ENCODE measurements around the gene CADM1. TPM values are rescaled to one million over a fixed set of nuclear protein-coding genes. Genes with fewer than 3 reads are reported as not detected.

CADM1 gene
- total RNA-seq, 1 experiment from 2014 or later = not detected

GRCh38 chr11:115199481-115200069 lies 304.6 kb downstream of the CADM1 start:
- no peak overlapping the region for H3K4me3 Mint-ChIP-seq (ENCODE audit: unreplicated experiment)
- no peak for TF ChIP-seq CTCF (IDR thresholded peaks at IDR 0.05; ENCODE audit: unreplicated experiment)
- peaks cover 2% of the 10 kb centered on the region for H3K9me3 Mint-ChIP-seq (ENCODE audit: unreplicated experiment)
- no peak for DNase-seq (ENCODE audit: unreplicated experiment)
- ChIA-PET POLR2A (no interaction called here), CTCF (interaction anchor here (0.5 to 1.2 kb wide), 5 partner anchors 12 to 1333 kb away, joined by 3 read pairs; no protein-coding TSS in a partner anchor)
- H3K27me3 Mint-ChIP-seq (ENCODE audit: insufficient read depth, unreplicated experiment) = no peaks in the 10 kb centered on the region
- intact Hi-C loops (cut with micrococcal nuclease) = no loop called here
- no peak overlapping the region for H3K27ac Mint-ChIP-seq (ENCODE audit: low read depth, unreplicated experiment)
- peaks cover 7% of the 10 kb centered on the region for H3K4me1 Mint-ChIP-seq (ENCODE audit: insufficient read depth, unreplicated experiment)
- no TSS peak for BruUV-seq (replicated peaks)
- H3K36me3 Mint-ChIP-seq (ENCODE audit: insufficient read depth, unreplicated experiment) = no peaks in the 10 kb centered on the region

GRCh38 chr11:115198321-115198741 lies 305.9 kb downstream of the CADM1 start:
- CTCF ChIA-PET = interaction anchor here (1.0 kb wide), 1 partner anchor 27 kb away, joined by 3 read pairs; no protein-coding TSS in a partner anchor
- peaks cover 8% of the 10 kb centered on the region for H3K9me3 Mint-ChIP-seq (ENCODE audit: unreplicated experiment)
- no peaks in the 10 kb centered on the region for H3K27me3 Mint-ChIP-seq (ENCODE audit: insufficient read depth, unreplicated experiment)
- DNase-seq (ENCODE audit: unreplicated experiment) = no peak
- no peak overlapping the region for H3K4me3 Mint-ChIP-seq (ENCODE audit: unreplicated experiment)
- no TSS peak for BruUV-seq (replicated peaks)
- H3K36me3 Mint-ChIP-seq (ENCODE audit: insufficient read depth, unreplicated experiment) = no peaks in the 10 kb centered on the region
- H3K4me1 Mint-ChIP-seq (ENCODE audit: insufficient read depth, unreplicated experiment) = peaks cover 12% of the 10 kb centered on the region
- POLR2A ChIA-PET = interaction anchor here (0.6 to 0.8 kb wide), 2 partner anchors 24 to 56 kb away, joined by 3 to 4 read pairs; no protein-coding TSS in a partner anchor
- H3K27ac Mint-ChIP-seq (ENCODE audit: low read depth, unreplicated experiment) = no peak overlapping the region
- intact Hi-C loops (cut with micrococcal nuclease) = no loop called here
- TF ChIP-seq CTCF (IDR thresholded peaks at IDR 0.05; ENCODE audit: unreplicated experiment) = no peak

GRCh38 chr11:115197433-115197832 lies 306.8 kb downstream of the CADM1 start:
- TF ChIP-seq CTCF (IDR thresholded peaks at IDR 0.05; ENCODE audit: unreplicated experiment) = no peak
- ChIA-PET CTCF (interaction anchor here (0.6 to 1.1 kb wide), 2 partner anchors 14 to 26 kb away, joined by 3 to 5 read pairs; no protein-coding TSS in a partner anchor), POLR2A (no interaction called here)
- Mint-ChIP-seq H3K36me3 (ENCODE audit: insufficient read depth, unreplicated experiment) (no peaks in the 10 kb centered on the region), H3K9me3 (ENCODE audit: unreplicated experiment) (peaks cover 8% of the 10 kb centered on the region), H3K4me1 (ENCODE audit: insufficient read depth, unreplicated experiment) (peaks cover 12% of the 10 kb centered on the region), H3K27ac (ENCODE audit: low read depth, unreplicated experiment) (no peak overlapping the region), H3K4me3 (ENCODE audit: unreplicated experiment) (no peak overlapping the region), H3K27me3 (ENCODE audit: insufficient read depth, unreplicated experiment) (no peaks in the 10 kb centered on the region)
- intact Hi-C loops (cut with micrococcal nuclease) = no loop called here
- no TSS peak for BruUV-seq (replicated peaks)
- DNase-seq (ENCODE audit: unreplicated experiment) = no peak

DNA sequence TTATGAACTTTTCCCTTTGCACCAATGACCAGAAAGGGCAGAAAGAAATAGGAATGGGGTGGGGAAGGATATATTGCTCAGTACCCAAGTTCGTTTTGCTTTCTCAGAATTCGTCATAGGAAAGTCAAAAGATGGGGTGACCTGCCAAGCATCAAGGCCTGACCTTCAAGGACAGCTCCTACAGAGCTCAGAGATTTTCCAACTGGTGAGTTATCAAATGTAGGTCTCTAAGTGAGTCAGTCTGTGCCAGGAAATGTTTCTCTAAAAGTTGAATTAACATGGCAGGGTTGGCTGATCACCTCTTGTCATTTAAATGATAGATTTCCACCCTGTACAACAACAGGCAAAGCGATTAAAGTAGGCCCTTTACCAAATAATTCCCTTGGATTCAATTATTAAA lies 307.2 kb downstream of the CADM1 start:
- intact Hi-C loops (cut with micrococcal nuclease) = no loop called here
- Mint-ChIP-seq H3K27me3 (ENCODE audit: insufficient read depth, unreplicated experiment) (no peaks in the 10 kb centered on the region), H3K9me3 (ENCODE audit: unreplicated experiment) (peaks cover 8% of the 10 kb centered on the region), H3K36me3 (ENCODE audit: insufficient read depth, unreplicated experiment) (no peaks in the 10 kb centered on the region), H3K27ac (ENCODE audit: low read depth, unreplicated experiment) (no peak overlapping the region), H3K4me3 (ENCODE audit: unreplicated experiment) (no peak overlapping the region), H3K4me1 (ENCODE audit: insufficient read depth, unreplicated experiment) (peaks cover 12% of the 10 kb centered on the region)
- no peak for TF ChIP-seq CTCF (IDR thresholded peaks at IDR 0.05; ENCODE audit: unreplicated experiment)
- POLR2A ChIA-PET = no interaction called here
- no TSS peak for BruUV-seq (replicated peaks)
- CTCF ChIA-PET = interaction anchor here (0.6 to 1.1 kb wide), 3 partner anchors 15 to 46 kb away, joined by 3 to 5 read pairs (median 5); no protein-coding TSS in a partner anchor
- DNase-seq (ENCODE audit: unreplicated experiment) = no peak
